Gastrocnemius medialis (tissue), 4 donors: ENCODE data around the gene SERINC1.

ENCODE experiments used
- CTCF ChIP-seq, 5 experiments: fragments of 450-650 bp in 3 of 5; fragments of 200-600 bp in 2 of 5; sonication (generic) in 2 of 5; IDR thresholded peaks in 4 of 5; conservative IDR thresholded peaks in 1 of 5; 1 replicate in 4 of 5; 2 replicates in 1 of 5; pipeline ENCODE4 v1.5.1; 2016 to 2019; ENCODE audit warnings: antibody characterized with exemption in 5 of 5, mild to moderate bottlenecking in 3 of 5, moderate library complexity in 3 of 5
- POLR2A ChIP-seq, 2 donors: fragments of 450-650 bp; IDR thresholded peaks; one replicate each; pipeline ENCODE4 v1.6.1; 2017; ENCODE audit warnings: antibody characterized with exemption in 2 of 2, mild to moderate bottlenecking in 2 of 2, moderate library complexity in 2 of 2

- TF ChIP-seq CTCF (IDR thresholded peaks at IDR 0.05 in 4 of 5, conservative IDR thresholded peaks at IDR 0.05 in 1 of 5) (no peak), POLR2A (IDR thresholded peaks at IDR 0.05) (no peak)
Observed at GRCh38 chr6:122432816-122433215, 38.8 kb downstream of the SERINC1 start.
